GM21390 (cell line): Measurements from ENCODE around the gene PKDCC.
"Not testable (repeated sequence)": the region's sequence is repeated elsewhere in the genome, so short reads cannot be mapped to it uniquely, and the experiment has no call there.

Experiments
- ATAC-seq: cut with Tn5 transposase; IDR thresholded peaks from one replicate; pipeline ENCODE4 v1.9.1; 2021; ENCODE audit not compliant: unreplicated experiment

PKDCC gene

GRCh38 chr2:42085070-42085469, 37.2 kb downstream of the PKDCC start:
- ATAC-seq = not testable (repeated sequence)

- ATAC-seq = no peak
Measured at GRCh38 chr2:42085706-42086487, 38.1 kb downstream of the PKDCC start.

GRCh38 chr2:42086500-42086953, 38.7 kb downstream of the PKDCC start:
- peak; percentile 62 for ATAC-seq

- ATAC-seq = no peak
Measured at GRCh38 chr2:42087137-42087856, 39.5 kb downstream of the PKDCC start.

- ATAC-seq = no peak
Measured at GRCh38 chr2:42087857-42088195, 40.0 kb downstream of the PKDCC start.

GRCh38 chr2:42089340-42089925, 41.6 kb downstream of the PKDCC start:
- ATAC-seq = peak; percentile 80

GRCh38 chr2:42090216-42090615, 42.4 kb downstream of the PKDCC start:
- no peak for ATAC-seq

GRCh38 chr2:42091671-42092070, 43.9 kb downstream of the PKDCC start:
- ATAC-seq = no peak

- ATAC-seq = no peak
Measured at GRCh38 chr2:42092084-42092996, 44.5 kb downstream of the PKDCC start.

GRCh38 chr2:42094114-42094513, 46.3 kb downstream of the PKDCC start:
- no peak for ATAC-seq

GRCh38 chr2:42095923-42096408, 48.1 kb downstream of the PKDCC start:
- ATAC-seq = no peak

GRCh38 chr2:42096869-42097591, 49.2 kb downstream of the PKDCC start:
- peak; percentile 56 for ATAC-seq

GRCh38 chr2:42098571-42099437, 51.0 kb downstream of the PKDCC start:
- no peak for ATAC-seq

GRCh38 chr2:42099438-42100173, 51.8 kb downstream of the PKDCC start:
- no peak for ATAC-seq

- no peak for ATAC-seq
Measured at GRCh38 chr2:42100683-42101205, 52.9 kb downstream of the PKDCC start.

- ATAC-seq = no peak
Measured at GRCh38 chr2:42101206-42102023, 53.6 kb downstream of the PKDCC start.

GRCh38 chr2:42102024-42102590, 54.3 kb downstream of the PKDCC start:
- peak; percentile 57 for ATAC-seq
